Measurements from ENCODE around the gene CLIP4. TPM values are rescaled to one million over a fixed set of nuclear protein-coding genes. Genes with fewer than 3 reads are reported as not detected.

The CLIP4 gene
- total and polyA plus RNA-seq, 10 of the 15 experiments (the other 5 are each of a cell fraction or from before 2014, with no cell fraction given) = 5.5 to 34.9 (median 16.8) TPM

- Histone ChIP-seq H3K9me3 (replicated peaks; ENCODE audit: control insufficient read depth, insufficient read depth, low read length) (no peaks in the 10 kb centered on the region), H3K27me3 (replicated peaks in 1 of 2; ENCODE audit: control insufficient read depth in 2 of 2, insufficient read depth in 2 of 2, low read length in 1 of 2) (no peaks in the 10 kb centered on the region), H3K36me3 (ENCODE audit: control insufficient read depth in 2 of 2, insufficient read depth in 2 of 2, low read length in 1 of 2) (no peaks in the 10 kb centered on the region), H3K27ac (ENCODE audit: control insufficient read depth, insufficient read depth) (no peak overlapping the region), H3K79me2 (ENCODE audit: control insufficient read depth, insufficient read depth, low read length) (no peaks in the 10 kb centered on the region), H4K20me1 (ENCODE audit: control insufficient read depth, insufficient read depth) (no peaks in the 10 kb centered on the region), H3K4me3 (no peak overlapping the region), H3K4me2 (ENCODE audit: control insufficient read depth, insufficient read depth) (no peak overlapping the region), H3K9ac (ENCODE audit: control insufficient read depth, insufficient read depth, low read length) (no peak overlapping the region), H2AFZ (ENCODE audit: control insufficient read depth, low read depth, low read length) (no peak overlapping the region), H3K4me1 (ENCODE audit: control insufficient read depth, insufficient read depth, low read length) (no peaks in the 10 kb centered on the region)
- CTCF ChIA-PET = interaction anchor here (1.0 kb wide), 1 partner anchor 30 kb away, joined by 3 read pairs; no protein-coding TSS in a partner anchor
- DNase-seq (ENCODE audit: low read depth, low spot score) (no peak), ATAC-seq (no peak), FAIRE-seq (no peak)
- SMC1A ChIA-PET (ENCODE audit: uncharacterized antibody, unreplicated experiment) = interaction anchor here (0.6 to 1.4 kb wide), 2 partner anchors 253 to 1265 kb away, joined by 3 read pairs; no protein-coding TSS in a partner anchor
- BruUV-seq (replicated peaks) = no TSS peak
- no peak for TF ChIP-seq SIN3A (IDR thresholded peaks at IDR 0.05; ENCODE audit: low read depth, low read length)
- no peak for TF ChIP-seq ZSCAN29 (IDR thresholded peaks at IDR 0.05)
- no peak for TF ChIP-seq EP300 (IDR thresholded peaks at IDR 0.05; ENCODE audit: borderline replicate concordance in 1 of 2, control insufficient read depth in 1 of 2, low read depth in 2 of 2, low read length in 2 of 2)
- TF ChIP-seq NFIC (IDR thresholded peaks at IDR 0.05; ENCODE audit: low read depth, low read length) = no peak
- TF ChIP-seq MXI1 (IDR thresholded peaks at IDR 0.05; ENCODE audit: low read depth, low read length) = no peak
- no peak for TF ChIP-seq KAT2A (conservative IDR thresholded peaks at IDR 0.05; ENCODE audit: control insufficient read depth, low read depth, low read length)
- RAD21 ChIA-PET (ENCODE audit: unreplicated experiment) = no interaction called here
- WGBS (ENCODE audit: insufficient coverage, insufficient replicate concordance, low lambda C conversion rate, missing lambda C conversion rate) = 56% methylated on average over 5 of the region's 5 CpGs
- intact Hi-C loops (cut with micrococcal nuclease; ENCODE audit: unreplicated experiment) = no loop called here
- in situ Hi-C loops (cut with MboI) = no loop called here
- POLR2A ChIA-PET = no interaction called here
These were observed 96.8 kb downstream of the CLIP4 start for GRCh38 chr2:29212009-29212408.

GRCh38 chr2:29213888-29214291 is 98.7 kb downstream of the CLIP4 start:
- SMC1A ChIA-PET (ENCODE audit: uncharacterized antibody, unreplicated experiment) = no interaction called here
- Histone ChIP-seq H4K20me1 (ENCODE audit: control insufficient read depth, insufficient read depth) (no peaks in the 10 kb centered on the region), H3K4me2 (ENCODE audit: control insufficient read depth, insufficient read depth) (no peak overlapping the region), H3K27me3 (replicated peaks in 1 of 2; ENCODE audit: control insufficient read depth in 2 of 2, insufficient read depth in 2 of 2, low read length in 1 of 2) (no peaks in the 10 kb centered on the region), H3K27ac (ENCODE audit: control insufficient read depth, insufficient read depth) (no peak overlapping the region), H3K4me3 (no peak overlapping the region), H2AFZ (ENCODE audit: control insufficient read depth, low read depth, low read length) (no peak overlapping the region), H3K36me3 (ENCODE audit: control insufficient read depth in 2 of 2, insufficient read depth in 2 of 2, low read length in 1 of 2) (no peaks in the 10 kb centered on the region), H3K9me3 (replicated peaks; ENCODE audit: control insufficient read depth, insufficient read depth, low read length) (no peaks in the 10 kb centered on the region), H3K4me1 (ENCODE audit: control insufficient read depth, insufficient read depth, low read length) (no peaks in the 10 kb centered on the region), H3K9ac (ENCODE audit: control insufficient read depth, insufficient read depth, low read length) (no peak overlapping the region), H3K79me2 (ENCODE audit: control insufficient read depth, insufficient read depth, low read length) (no peaks in the 10 kb centered on the region)
- CTCF ChIA-PET = no interaction called here
- no peak for FAIRE-seq
- no peak for ATAC-seq
- intact Hi-C loops (cut with micrococcal nuclease; ENCODE audit: unreplicated experiment) (no loop called here), in situ Hi-C loops (cut with MboI) (no loop called here)
- DNase-seq (ENCODE audit: low read depth, low spot score) = no peak
- RAD21 ChIA-PET (ENCODE audit: unreplicated experiment) = no interaction called here
- WGBS (ENCODE audit: insufficient coverage, insufficient replicate concordance, low lambda C conversion rate, missing lambda C conversion rate) = 46% methylated on average over 9 of the region's 9 CpGs
- POLR2A ChIA-PET = no interaction called here
- BruUV-seq (replicated peaks) = no TSS peak
- TF ChIP-seq, protein P1, sequence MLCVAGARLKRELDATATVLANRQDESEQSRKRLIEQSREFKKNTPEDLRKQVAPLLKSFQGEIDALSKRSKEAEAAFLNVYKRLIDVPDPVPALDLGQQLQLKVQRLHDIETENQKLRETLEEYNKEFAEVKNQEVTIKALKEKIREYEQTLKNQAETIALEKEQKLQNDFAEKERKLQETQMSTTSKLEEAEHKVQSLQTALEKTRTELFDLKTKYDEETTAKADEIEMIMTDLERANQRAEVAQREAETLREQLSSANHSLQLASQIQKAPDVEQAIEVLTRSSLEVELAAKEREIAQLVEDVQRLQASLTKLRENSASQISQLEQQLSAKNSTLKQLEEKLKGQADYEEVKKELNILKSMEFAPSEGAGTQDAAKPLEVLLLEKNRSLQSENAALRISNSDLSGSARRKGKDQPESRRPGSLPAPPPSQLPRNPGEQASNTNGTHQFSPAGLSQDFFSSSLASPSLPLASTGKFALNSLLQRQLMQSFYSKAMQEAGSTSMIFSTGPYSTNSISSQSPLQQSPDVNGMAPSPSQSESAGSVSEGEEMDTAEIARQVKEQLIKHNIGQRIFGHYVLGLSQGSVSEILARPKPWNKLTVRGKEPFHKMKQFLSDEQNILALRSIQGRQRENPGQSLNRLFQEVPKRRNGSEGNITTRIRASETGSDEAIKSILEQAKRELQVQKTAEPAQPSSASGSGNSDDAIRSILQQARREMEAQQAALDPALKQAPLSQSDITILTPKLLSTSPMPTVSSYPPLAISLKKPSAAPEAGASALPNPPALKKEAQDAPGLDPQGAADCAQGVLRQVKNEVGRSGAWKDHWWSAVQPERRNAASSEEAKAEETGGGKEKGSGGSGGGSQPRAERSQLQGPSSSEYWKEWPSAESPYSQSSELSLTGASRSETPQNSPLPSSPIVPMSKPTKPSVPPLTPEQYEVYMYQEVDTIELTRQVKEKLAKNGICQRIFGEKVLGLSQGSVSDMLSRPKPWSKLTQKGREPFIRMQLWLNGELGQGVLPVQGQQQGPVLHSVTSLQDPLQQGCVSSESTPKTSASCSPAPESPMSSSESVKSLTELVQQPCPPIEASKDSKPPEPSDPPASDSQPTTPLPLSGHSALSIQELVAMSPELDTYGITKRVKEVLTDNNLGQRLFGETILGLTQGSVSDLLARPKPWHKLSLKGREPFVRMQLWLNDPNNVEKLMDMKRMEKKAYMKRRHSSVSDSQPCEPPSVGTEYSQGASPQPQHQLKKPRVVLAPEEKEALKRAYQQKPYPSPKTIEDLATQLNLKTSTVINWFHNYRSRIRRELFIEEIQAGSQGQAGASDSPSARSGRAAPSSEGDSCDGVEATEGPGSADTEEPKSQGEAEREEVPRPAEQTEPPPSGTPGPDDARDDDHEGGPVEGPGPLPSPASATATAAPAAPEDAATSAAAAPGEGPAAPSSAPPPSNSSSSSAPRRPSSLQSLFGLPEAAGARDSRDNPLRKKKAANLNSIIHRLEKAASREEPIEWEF (IDR thresholded peaks at IDR 0.05; ENCODE audit: insufficient replicate concordance, low read depth, low read length) = no peak
- TF ChIP-seq E2F8 (IDR thresholded peaks at IDR 0.05; ENCODE audit: low read depth, partially characterized antibody) = no peak

Measured in GM12878 (cell line).